HG02885 (cell line): ENCODE results near the gene UBL4B.

Experiments used
- ATAC-seq: cut with Tn5 transposase; IDR thresholded peaks from one replicate; pipeline ENCODE4 v1.9.1; 2021; ENCODE audit warnings: mild to moderate bottlenecking; ENCODE audit not compliant: unreplicated experiment, poor library complexity

The UBL4B gene

GRCh38 chr1:110112656-110113055 is 413 bp downstream of the UBL4B start:
- ATAC-seq, result no peak

GRCh38 chr1:110113551-110113950 is 1.3 kb downstream of the UBL4B start:
- ATAC-seq, result no peak

- ATAC-seq, result no peak
Measured at GRCh38 chr1:110114173-110114572, 1.9 kb downstream of the UBL4B start.

GRCh38 chr1:110114784-110115183 is 2.5 kb downstream of the UBL4B start:
- no peak for ATAC-seq

GRCh38 chr1:110118636-110119396 is 6.6 kb downstream of the UBL4B start:
- ATAC-seq, result no peak

- no peak for ATAC-seq
Measured at GRCh38 chr1:110119843-110120242, 7.6 kb downstream of the UBL4B start.

GRCh38 chr1:110120960-110121561 is 8.8 kb downstream of the UBL4B start:
- no peak for ATAC-seq

- ATAC-seq, result no peak
Measured at GRCh38 chr1:110123224-110123623, 11.0 kb downstream of the UBL4B start.

GRCh38 chr1:110125810-110126209 is 13.6 kb downstream of the UBL4B start:
- ATAC-seq, result no peak

- ATAC-seq, result no peak
Measured at GRCh38 chr1:110130113-110130591, 17.9 kb downstream of the UBL4B start.

- ATAC-seq, result no peak
Measured at GRCh38 chr1:110130989-110131388, 18.7 kb downstream of the UBL4B start.

GRCh38 chr1:110132682-110133081 is 20.4 kb downstream of the UBL4B start:
- ATAC-seq, result no peak

GRCh38 chr1:110133436-110133835 is 21.2 kb downstream of the UBL4B start:
- ATAC-seq, result no peak

- ATAC-seq, result no peak
Measured at GRCh38 chr1:110134050-110134595, 21.9 kb downstream of the UBL4B start.

- ATAC-seq, result no peak
Measured at GRCh38 chr1:110135246-110135645, 23.0 kb downstream of the UBL4B start.

- no peak for ATAC-seq
Measured at GRCh38 chr1:110135666-110136065, 23.4 kb downstream of the UBL4B start.

GRCh38 chr1:110136911-110137310 is 24.7 kb downstream of the UBL4B start:
- ATAC-seq, result no peak

- ATAC-seq, result no peak
Measured at GRCh38 chr1:110138956-110139355, 26.7 kb downstream of the UBL4B start.

- ATAC-seq, result no peak
Measured at GRCh38 chr1:110144366-110144765, 32.1 kb downstream of the UBL4B start.

- no peak for ATAC-seq
Measured at GRCh38 chr1:110148961-110149360, 36.7 kb downstream of the UBL4B start.

GRCh38 chr1:110150330-110151174 is 38.3 kb downstream of the UBL4B start, which contains the start of gene SLC6A17:
Gene SLC6A17 (plus strand): TSS chr1:110150494. CDS start chr1:110166930, 16,436 bp downstream.
- no peak for ATAC-seq
